Stimulated activated CD4-positive, alpha-beta T cell treated with anti-CD3 and anti-CD28 coated beads, Interleukin-15, amount 100 ng/mL, for 1 hour (primary cell): ENCODE measurements around the gene ATP5MG.
"Not testable (repeated sequence)": the region's sequence is repeated elsewhere in the genome, so short reads cannot be mapped to it uniquely, and the experiment has no call there.

Experiments
- DNase-seq, 2 donors: peaks; one replicate each; pipeline ENCODE4 v3.0.0-alpha.2; 2020; ENCODE audit warnings: low read depth in 1 of 2, low spot score in 1 of 2

ATP5MG gene, protein sequence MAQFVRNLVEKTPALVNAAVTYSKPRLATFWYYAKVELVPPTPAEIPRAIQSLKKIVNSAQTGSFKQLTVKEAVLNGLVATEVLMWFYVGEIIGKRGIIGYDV

GRCh38 chr11:118401151-118401879 is at the start of gene ATP5MG:
Gene ATP5MG (plus strand): TSS chr11:118401606. CDS start chr11:118401666, 60 bp downstream.
- peak; percentile 78 to 80 for DNase-seq

GRCh38 chr11:118353084-118353710 is 48.2 kb upstream of the ATP5MG start:
- no peak for DNase-seq

DNA sequence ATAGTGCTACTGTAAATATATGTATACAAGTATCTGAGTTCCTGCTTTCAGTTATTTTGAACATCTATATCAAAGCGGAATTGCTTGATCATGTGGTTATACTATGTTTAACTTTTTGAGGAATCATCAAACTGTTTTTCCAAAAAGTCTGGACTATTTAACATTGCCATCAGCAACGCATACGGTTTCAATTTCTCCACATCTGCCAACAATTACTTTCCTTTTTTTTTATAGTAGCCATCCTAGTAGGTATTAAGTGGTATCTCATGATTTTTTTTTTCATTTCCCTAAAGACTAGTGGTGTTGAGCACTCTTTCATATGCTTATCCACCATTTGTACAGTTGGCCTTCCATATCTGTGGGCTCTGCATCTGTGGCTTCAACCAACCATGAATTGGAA is 43.3 kb upstream of the ATP5MG start:
- no peak for DNase-seq

DNA sequence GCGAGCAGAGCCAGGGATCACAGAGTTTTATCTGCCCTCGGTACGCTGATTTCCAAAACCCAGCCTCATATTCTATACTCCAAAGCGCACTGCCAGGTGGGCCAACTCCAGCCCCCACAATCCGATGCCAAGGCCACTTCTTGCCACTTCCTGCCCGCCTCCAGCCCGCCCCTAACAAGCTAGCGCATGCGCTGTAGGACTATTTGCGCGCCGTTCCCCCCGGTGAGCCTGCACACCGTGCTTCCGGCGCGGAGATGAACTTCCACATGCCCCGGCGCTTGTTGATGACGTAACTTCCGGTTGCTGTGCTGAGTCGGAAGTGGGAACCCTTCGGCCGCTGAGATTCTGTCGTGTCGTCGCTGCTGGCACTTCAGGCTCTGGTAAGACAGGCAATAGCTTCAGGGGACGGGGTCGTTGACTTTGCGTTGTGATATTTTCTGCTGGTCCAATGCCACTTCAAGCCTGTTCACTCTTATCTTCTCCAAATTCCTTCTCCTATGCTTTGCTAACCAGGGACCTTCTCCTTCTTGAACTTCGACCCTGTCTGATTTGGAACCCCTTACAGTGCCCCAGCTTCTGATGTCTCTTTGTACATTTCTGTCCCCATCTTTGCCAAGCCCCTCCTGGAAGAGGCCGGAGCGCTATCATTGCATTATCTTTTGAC is 42.0 kb upstream of the ATP5MG start, which contains the start of gene UBE4A:
TSS of gene UBE4A (plus strand) at position 306 of the 664 bp plus-strand sequence. CDS start 5,481 bp downstream, outside the sequence.
- DNase-seq = peak; percentile 94 to 97

GRCh38 chr11:118364956-118365615 is 36.3 kb upstream of the ATP5MG start:
- DNase-seq = no peak

DNA sequence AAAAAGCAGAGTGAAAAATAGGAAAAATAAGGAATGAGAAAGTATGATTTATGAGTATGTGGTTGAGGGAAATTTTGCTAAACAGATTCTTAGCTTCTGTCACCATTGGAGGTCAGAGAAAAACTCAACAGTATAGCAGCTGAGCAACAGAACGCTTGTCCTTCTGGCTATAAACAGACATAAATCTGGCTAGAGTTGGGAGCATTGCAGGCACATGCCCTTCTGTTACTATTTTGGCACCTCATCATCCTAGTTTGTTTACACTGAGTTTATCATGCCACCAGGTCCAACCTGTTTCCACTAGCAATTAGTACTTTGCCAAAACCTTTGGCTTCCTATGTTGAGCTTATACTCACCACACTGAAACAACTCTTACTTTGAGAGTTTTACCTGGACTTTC is 35.1 kb upstream of the ATP5MG start:
- no peak for DNase-seq

- no peak for DNase-seq
These were observed 30.6 kb upstream of the ATP5MG start for GRCh38 chr11:118370774-118371173.

GRCh38 chr11:118373263-118373662 is 28.1 kb upstream of the ATP5MG start:
- no peak for DNase-seq

DNA sequence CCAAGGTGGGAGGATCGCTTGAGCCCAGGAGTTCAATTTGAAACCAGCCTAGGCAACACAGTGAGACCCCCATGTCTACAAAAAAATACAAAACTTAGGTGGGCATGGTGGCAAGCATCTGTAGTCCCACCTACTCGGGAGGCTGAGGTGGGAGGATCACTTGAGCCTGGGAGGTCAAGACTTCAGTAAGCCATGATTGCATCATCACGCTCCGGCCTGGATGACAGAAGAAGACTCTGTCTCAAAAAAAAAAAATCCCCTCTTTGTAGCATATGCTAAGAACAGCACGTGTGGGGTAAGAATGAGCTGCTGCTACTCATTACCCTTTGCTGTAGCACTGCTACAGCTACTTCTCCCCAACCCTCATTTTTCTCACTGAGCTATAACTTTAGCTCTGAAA is 27.5 kb upstream of the ATP5MG start:
- no peak for DNase-seq

- DNase-seq = no peak
These were observed 26.7 kb upstream of the ATP5MG start for GRCh38 chr11:118374729-118375128.

DNA sequence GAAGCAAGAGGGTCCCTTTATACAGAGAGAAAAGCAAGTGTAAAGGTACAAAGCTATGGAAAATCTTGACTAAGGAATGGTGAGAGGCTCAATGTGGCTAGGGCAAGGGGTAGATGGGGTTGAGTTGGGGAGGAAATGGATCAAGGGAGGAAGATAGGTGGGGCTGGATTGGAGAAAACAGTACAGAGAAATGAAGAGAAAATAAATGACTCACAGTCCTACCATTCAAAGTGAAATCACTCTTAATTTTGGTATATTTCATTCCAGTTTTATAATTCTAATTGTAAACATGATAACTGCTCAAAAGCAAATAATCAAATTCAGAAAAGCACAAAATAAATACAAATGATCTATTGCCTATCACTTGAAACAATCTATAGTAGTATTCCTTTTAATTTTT is 25.4 kb upstream of the ATP5MG start:
- no peak for DNase-seq

DNA sequence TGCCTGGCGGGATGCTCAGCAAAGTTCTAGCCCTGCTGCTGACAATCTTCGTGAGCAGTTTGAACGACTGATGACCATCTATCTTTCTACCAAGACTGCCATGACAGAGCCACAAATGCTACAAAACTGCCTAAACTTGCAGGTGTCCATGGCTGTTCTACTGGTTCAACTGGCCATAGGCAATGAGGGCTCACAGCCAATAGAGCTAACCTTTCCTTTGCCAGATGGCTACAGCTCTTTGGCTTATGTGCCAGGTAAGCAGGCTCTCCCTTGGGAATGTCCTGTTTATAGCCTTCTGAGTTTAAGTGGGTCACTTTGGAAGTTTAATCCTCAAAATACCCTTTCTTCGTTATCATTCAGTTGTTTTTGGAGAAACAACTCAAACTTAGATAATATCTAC is 21.9 kb upstream of the ATP5MG start:
- no peak for DNase-seq

DNA sequence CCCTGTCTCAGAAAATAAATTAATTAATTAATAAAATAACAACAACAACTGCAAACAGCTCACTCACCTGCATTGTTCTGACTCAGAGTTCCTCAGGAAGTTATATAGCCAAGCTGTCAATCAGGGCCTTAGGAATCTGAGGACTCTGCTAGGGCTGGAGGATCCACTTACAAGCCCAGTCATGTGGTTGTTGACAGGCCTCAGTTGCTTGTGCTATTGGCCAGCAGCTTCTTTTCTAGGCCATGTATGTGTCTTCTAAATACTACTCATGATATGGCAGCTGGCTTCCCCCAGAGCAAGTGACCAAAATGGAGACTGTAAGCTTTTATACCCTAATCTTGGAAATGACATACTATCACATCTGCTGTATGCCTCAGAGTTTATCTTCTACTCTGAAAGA is 20.8 kb upstream of the ATP5MG start:
- DNase-seq = no peak

DNA sequence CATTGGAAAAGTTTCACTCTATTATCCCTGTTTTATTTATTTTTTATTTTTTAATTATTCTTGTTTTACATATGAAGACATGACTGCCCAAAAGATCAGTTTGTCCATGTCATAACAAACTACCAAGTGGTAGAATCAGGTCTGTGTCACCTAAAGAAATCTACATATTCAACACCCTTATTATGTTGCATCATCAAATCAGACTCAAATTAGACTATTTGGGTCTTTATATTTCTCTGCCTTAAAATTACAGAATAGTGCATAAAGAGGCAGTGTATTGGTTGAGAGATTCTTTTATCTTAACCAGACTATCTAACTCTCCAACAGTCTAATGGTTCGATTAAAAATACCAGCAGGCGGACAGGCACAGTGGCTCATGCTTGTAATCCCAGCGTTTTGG is 18.5 kb upstream of the ATP5MG start:
- no peak for DNase-seq

DNA sequence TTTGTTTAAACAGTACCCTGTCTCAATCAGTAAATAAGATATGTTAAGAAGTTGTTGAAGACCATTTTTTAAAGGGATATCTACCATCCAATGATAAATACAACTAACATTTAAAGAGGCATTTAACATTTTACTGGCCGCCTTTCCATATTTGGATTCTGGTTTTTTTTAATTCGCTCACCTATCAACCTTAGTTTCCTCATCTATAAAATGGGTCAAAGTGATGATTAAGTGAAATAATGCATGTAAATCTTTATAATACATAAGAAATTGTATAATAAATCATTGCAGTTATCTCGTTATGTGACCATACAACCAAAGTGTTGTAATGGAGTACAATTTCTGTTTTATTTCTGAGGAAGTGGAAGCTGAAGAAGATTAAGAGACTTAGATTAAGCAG is 17.7 kb upstream of the ATP5MG start:
- no peak for DNase-seq

DNA sequence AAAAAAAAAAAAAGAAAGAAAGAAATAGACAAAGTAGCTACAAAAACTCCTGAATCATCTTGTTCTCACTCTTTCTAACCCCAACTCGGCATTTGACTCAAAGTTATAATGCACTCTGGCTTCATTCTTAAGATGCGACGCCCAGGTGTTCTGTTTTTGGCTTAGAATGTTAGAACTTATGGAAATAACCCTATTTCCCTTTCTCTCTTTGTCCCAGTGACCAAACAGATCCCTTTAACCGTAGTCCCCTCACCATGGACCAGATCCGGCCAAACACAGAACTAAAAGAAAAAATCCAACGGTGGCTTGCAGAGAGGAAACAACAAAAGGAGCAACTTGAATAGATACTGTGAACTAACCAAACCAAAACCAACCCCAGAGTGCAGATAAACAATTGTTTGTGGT is 5.3 kb upstream of the ATP5MG start:
- no peak for DNase-seq

GRCh38 chr11:118397448-118397847 is 4.0 kb upstream of the ATP5MG start:
- no peak for DNase-seq

DNA sequence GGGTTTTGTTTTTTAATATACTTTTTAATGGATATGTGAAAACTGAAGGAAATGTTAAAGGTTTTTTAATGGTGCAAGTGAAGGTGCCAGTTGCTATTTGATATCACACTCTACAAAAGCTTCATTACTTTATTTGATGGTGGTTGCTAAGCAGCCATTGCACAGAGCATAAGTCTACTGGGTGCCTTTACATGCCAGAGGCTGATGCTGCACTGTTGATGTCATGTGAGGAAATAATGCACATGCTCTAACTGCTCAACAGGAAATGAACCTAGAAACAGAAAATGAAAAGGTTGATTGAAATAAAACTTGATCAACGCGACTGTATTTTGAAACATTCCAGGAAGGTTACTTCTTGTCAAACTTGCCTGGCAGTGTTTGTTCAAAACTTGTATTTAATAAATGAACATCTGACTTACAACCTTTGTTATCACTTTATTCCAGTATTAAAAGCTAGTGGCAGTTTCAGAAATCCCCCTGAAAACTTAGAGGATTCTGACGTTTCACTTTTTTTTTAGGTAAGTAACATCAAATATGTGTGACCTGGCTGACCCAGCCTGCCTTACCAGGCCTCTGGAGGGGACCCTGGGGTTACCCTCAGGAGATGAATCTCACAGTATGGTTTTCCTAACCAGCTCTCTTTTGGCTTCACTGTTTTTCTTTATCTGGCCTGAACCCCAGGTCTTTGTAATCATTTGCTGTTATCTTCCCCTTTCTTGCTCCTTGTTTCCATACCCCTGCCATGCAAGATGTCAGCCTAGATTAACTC is 2.4 kb upstream of the ATP5MG start:
- peak in 1 of 2 donors; percentile 9 for DNase-seq

GRCh38 chr11:118401880-118402590 is 629 bp downstream of the ATP5MG start:
- no peak for DNase-seq

DNA sequence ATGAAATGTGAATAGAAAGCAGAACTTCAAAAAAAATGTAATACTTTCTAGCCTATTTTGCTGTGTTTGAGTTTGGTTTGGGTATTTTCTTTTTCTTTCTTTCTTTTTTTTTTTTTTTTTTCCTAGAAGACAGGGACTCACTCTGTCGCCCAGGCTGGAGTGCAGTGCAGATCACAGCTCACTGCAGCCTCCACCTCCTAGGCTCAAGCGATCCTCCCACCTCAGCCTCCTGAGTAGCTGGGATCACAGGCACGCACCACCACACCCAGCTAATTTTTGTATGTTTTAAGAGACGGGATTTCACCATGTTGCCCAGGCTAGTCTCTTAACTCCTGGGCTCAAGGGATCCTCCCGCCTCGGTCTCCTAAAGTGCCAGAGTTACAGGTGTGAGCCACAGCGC is 1.2 kb downstream of the ATP5MG start:
- DNase-seq = not testable (repeated sequence)
